HAP-1 (cell line): ENCODE measurements around the gene PLTP.
"Not testable (repeated sequence)": the region's sequence is repeated elsewhere in the genome, so short reads cannot be mapped to it uniquely, and the experiment has no call there.

Experiments used
- DNase-seq, 2 experiments: peaks; one replicate each; pipeline ENCODE4 v3.0.0-alpha.2; 2016 to 2020; ENCODE audit warnings: low spot score in 2 of 2
- H3K27me3 ChIP-seq: fragments of 250-450 bp; sonication (Bioruptor Pico); 2 replicates; pipeline ENCODE4 v1.5.1; 2020; ENCODE audit warnings: low read depth, mild to moderate bottlenecking, moderate library complexity
- H3K36me3 ChIP-seq: fragments of 250-450 bp; sonication (Bioruptor Pico); replicated peaks from 2 replicates; pipeline ENCODE4 v1.5.1; 2020; ENCODE audit warnings: mild to moderate bottlenecking
- H3K4me1 ChIP-seq: fragments of 250-450 bp; sonication (Bioruptor Pico); 2 replicates; pipeline ENCODE4 v1.5.1; 2020; ENCODE audit warnings: mild to moderate bottlenecking
- H3K4me3 ChIP-seq: fragments of 250-450 bp; sonication (Bioruptor Pico); 2 replicates; pipeline ENCODE4 v1.5.1; 2020; ENCODE audit warnings: mild to moderate bottlenecking, moderate library complexity
- H3K9me3 ChIP-seq: fragments of 250-450 bp; sonication (Bioruptor Pico); 2 replicates; pipeline ENCODE4 v1.5.1; 2020; ENCODE audit warnings: mild to moderate bottlenecking, moderate library complexity
- in situ Hi-C: fragments of 300-500 bp; cut with MboI; formaldehyde crosslinking; loops from 3 replicates; pipeline ENCODE4 v1.14.3; 2020; ENCODE audit warnings: low sequenced_read_pairs, inconsistent platforms, mixed read lengths

The PLTP gene

GRCh38 chr20:45904583-45905504 lies 7.1 kb downstream of the PLTP start:
- peak; percentile 76 to 93 for DNase-seq
- Histone ChIP-seq H3K27me3 (no peaks in the 10 kb centered on the region), H3K36me3 (peaks cover 56% of the 10 kb centered on the region), H3K4me1 (peaks cover 17% of the 10 kb centered on the region), H3K4me3 (no peak overlapping the region), H3K9me3 (no peaks in the 10 kb centered on the region)
- in situ Hi-C loops: no loop called here

GRCh38 chr20:45902199-45902701 lies 9.7 kb downstream of the PLTP start:
- H3K4me3 ChIP-seq: no peak overlapping the region
- no peaks in the 10 kb centered on the region for H3K9me3 ChIP-seq
- in situ Hi-C loops: no loop called here
- peaks cover 51% of the 10 kb centered on the region for H3K36me3 ChIP-seq
- no peak for DNase-seq
- no peaks in the 10 kb centered on the region for H3K27me3 ChIP-seq
- H3K4me1 ChIP-seq: peaks cover 17% of the 10 kb centered on the region

- peaks cover 52% of the 10 kb centered on the region for H3K36me3 ChIP-seq
- DNase-seq, in situ Hi-C loops, H3K27me3 ChIP-seq, H3K9me3 ChIP-seq, H3K4me3 ChIP-seq: not testable (repeated sequence)
- H3K4me1 ChIP-seq: peaks cover 17% of the 10 kb centered on the region
These were observed 10.6 kb downstream of the PLTP start for GRCh38 chr20:45901332-45901731.

GRCh38 chr20:45899046-45899835 lies 12.7 kb downstream of the PLTP start:
- no peaks in the 10 kb centered on the region for H3K27me3 ChIP-seq
- no peak overlapping the region for H3K4me3 ChIP-seq
- H3K36me3 ChIP-seq: peaks cover 42% of the 10 kb centered on the region
- in situ Hi-C loops: no loop called here
- no peaks in the 10 kb centered on the region for H3K9me3 ChIP-seq
- no peaks in the 10 kb centered on the region for H3K4me1 ChIP-seq
- no peak for DNase-seq

GRCh38 chr20:45898285-45898684 lies 13.7 kb downstream of the PLTP start:
- Histone ChIP-seq H3K27me3 (no peaks in the 10 kb centered on the region), H3K36me3 (peaks cover 41% of the 10 kb centered on the region), H3K9me3 (no peaks in the 10 kb centered on the region), H3K4me3 (no peak overlapping the region), H3K4me1 (no peaks in the 10 kb centered on the region)
- in situ Hi-C loops: no loop called here
- no peak for DNase-seq

- in situ Hi-C loops: no loop called here
- DNase-seq: no peak
- H3K4me3 ChIP-seq: no peak overlapping the region
- H3K36me3 ChIP-seq: peaks cover 41% of the 10 kb centered on the region
- H3K9me3 ChIP-seq: no peaks in the 10 kb centered on the region
- H3K27me3 ChIP-seq: no peaks in the 10 kb centered on the region
- H3K4me1 ChIP-seq: no peaks in the 10 kb centered on the region
These were observed 14.3 kb downstream of the PLTP start for GRCh38 chr20:45897692-45898091.

- peaks cover 41% of the 10 kb centered on the region for H3K36me3 ChIP-seq
- no peak overlapping the region for H3K4me3 ChIP-seq
- H3K27me3 ChIP-seq: no peaks in the 10 kb centered on the region
- no peak for DNase-seq
- H3K9me3 ChIP-seq: no peaks in the 10 kb centered on the region
- in situ Hi-C loops: no loop called here
- H3K4me1 ChIP-seq: no peaks in the 10 kb centered on the region
These were observed 14.7 kb downstream of the PLTP start for GRCh38 chr20:45897289-45897688.

GRCh38 chr20:45896641-45897161 lies 15.3 kb downstream of the PLTP start:
- peaks cover 3% of the 10 kb centered on the region for H3K4me1 ChIP-seq
- no peak overlapping the region for H3K4me3 ChIP-seq
- no peaks in the 10 kb centered on the region for H3K9me3 ChIP-seq
- H3K36me3 ChIP-seq: peaks cover 37% of the 10 kb centered on the region
- no peak for DNase-seq
- no peaks in the 10 kb centered on the region for H3K27me3 ChIP-seq
- in situ Hi-C loops: no loop called here

- Histone ChIP-seq H3K36me3 (peaks cover 21% of the 10 kb centered on the region), H3K4me3 (no peak overlapping the region), H3K9me3 (no peaks in the 10 kb centered on the region), H3K4me1 (peaks cover 15% of the 10 kb centered on the region), H3K27me3 (no peaks in the 10 kb centered on the region)
- no peak for DNase-seq
- in situ Hi-C loops: no loop called here
These were observed 17.2 kb downstream of the PLTP start for GRCh38 chr20:45894797-45895196.

- Histone ChIP-seq H3K27me3 (no peaks in the 10 kb centered on the region), H3K9me3 (no peaks in the 10 kb centered on the region), H3K36me3 (peaks cover 18% of the 10 kb centered on the region), H3K4me1 (peaks cover 15% of the 10 kb centered on the region), H3K4me3 (no peak overlapping the region)
- DNase-seq: no peak
- in situ Hi-C loops: no loop called here
These were observed 18.1 kb downstream of the PLTP start for GRCh38 chr20:45893831-45894230.

GRCh38 chr20:45892828-45893500 lies 19.0 kb downstream of the PLTP start:
- no peak for DNase-seq
- in situ Hi-C loops: no loop called here
- H3K27me3 ChIP-seq: no peaks in the 10 kb centered on the region
- no peak overlapping the region for H3K4me3 ChIP-seq
- H3K9me3 ChIP-seq: no peaks in the 10 kb centered on the region
- peaks cover 15% of the 10 kb centered on the region for H3K4me1 ChIP-seq
- H3K36me3 ChIP-seq: peaks cover 15% of the 10 kb centered on the region

- in situ Hi-C loops: no loop called here
- H3K4me1 ChIP-seq: peaks cover 15% of the 10 kb centered on the region
- peaks cover 7% of the 10 kb centered on the region for H3K36me3 ChIP-seq
- H3K9me3 ChIP-seq: no peaks in the 10 kb centered on the region
- no peaks in the 10 kb centered on the region for H3K27me3 ChIP-seq
- H3K4me3 ChIP-seq: peak overlapping the region; percentile 80
- peak in 1 of 2 experiments; percentile 34 for DNase-seq
These were observed 19.7 kb downstream of the PLTP start for GRCh38 chr20:45892049-45892825.
